Measurements from ENCODE around the gene TCHP.

The TCHP gene

DNA sequence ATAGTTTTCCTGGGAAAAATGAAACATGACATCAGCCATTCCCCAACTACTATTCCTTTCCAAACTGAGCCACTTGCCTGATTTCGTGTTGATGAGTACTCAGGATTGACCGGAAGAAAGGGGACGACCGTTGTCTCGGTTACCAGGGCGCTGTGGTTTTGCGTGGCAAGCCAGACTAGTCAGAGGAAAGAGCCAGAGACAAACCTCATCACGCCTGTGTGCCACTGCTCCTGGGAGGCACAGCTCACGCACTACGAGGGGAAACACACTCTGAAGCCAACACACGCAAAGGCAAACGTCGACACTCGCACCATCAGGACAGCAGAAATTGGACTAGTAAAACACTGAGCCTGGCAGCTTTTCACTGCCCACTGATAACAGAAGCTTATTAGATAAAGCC, 61.1 kb downstream of the TCHP start:
- FAIRE-seq (no peak), DNase-seq (ENCODE audit: low spot score) (no peak)

DNA sequence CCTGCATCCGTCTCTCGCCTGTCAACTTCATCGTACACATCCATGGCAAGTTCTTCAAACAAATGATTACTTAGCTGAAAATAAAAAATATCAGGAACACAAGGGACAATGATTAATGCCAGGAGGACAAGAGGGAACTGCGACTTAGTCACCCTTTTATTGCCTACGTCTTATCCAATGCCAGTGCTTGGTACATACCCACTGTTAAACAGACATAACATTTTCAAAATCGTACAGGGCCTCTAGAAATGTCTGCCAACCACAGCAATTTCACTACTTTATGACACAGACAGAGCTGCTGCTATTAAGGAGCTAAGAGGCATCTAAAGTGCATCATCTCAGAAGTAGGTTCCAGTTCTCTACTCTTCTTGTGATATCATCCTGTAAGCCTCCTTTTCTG, 61.5 kb downstream of the TCHP start:
- DNase-seq (ENCODE audit: low spot score), result no peak
- no peak for FAIRE-seq

- FAIRE-seq (no peak), DNase-seq (ENCODE audit: low spot score) (no peak)
These were observed 62.3 kb downstream of the TCHP start for GRCh38 chr12:109962398-109962797.

DNA sequence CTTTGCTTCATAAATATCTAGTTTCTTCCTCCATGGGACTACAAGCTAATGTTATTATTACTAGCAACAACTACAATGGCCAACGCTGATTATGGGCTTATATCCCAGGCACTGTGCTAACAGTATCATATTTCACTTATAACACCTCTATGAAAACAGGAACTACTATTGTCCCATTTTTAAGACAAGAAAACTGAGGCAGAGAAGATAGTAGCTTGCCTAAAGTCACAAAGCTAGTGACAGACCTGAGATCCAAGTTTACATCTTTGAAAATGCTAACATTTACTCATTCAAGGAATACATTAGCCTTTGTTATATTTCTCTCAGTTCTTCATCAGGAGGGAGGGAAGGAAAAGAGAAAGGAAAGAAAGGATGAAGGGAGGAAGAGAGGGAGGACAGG, 63.3 kb downstream of the TCHP start:
- FAIRE-seq, result no peak

DNA sequence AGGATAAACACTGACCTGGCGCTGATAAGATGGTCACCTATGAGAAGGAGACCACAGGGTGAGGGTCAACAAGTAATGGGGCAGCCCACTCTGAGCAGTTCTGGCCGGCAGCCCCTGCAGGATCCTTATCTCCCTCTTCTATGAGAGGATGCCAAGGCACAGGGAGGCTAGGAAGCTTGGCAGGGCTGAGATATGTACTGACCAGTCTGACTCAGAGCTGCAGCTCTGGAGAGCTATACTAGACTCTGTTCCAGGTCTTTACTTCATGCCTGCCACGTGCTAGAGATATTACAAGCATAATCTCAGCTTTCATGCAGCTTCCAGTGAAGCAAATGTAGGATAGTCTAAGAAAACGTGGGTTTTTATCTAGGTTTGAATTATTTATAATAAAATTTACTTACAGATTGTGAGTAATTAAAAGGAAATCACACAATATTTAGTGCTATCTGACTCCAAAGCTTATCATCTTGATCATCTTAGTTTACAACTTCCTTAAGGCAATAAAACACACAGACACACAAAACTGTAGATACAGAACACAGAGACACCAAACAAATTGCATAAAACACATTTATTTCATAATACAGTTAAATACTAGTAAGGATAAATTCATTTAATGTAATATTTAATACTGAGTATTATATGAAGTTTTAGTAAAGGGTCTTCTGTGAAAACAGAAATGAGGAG, 63.8 kb downstream of the TCHP start:
- no peak for FAIRE-seq
- DNase-seq (ENCODE audit: low spot score), result no peak

More for the DNA sequence above, 63.3 kb downstream of the TCHP start:
- no peak for DNase-seq (ENCODE audit: low spot score)

- no peak for FAIRE-seq
- no peak for DNase-seq (ENCODE audit: low spot score)
These were observed 66.5 kb downstream of the TCHP start for GRCh38 chr12:109966546-109966945.

- DNase-seq (ENCODE audit: low spot score), result no peak
- FAIRE-seq, result no peak
These were observed 67.4 kb downstream of the TCHP start for GRCh38 chr12:109967383-109968031.
